GM18507 (cell line): Measurements from ENCODE around the gene DNAI2.

Experiments used
- DNase-seq: peaks from one replicate; pipeline ENCODE4 v3.0.0; 2011; ENCODE audit warnings: low read depth; ENCODE audit not compliant: insufficient read length; ENCODE audit errors: extremely low spot score
- FAIRE-seq: peaks from 2 replicates; lab custom pipeline; 2011; peaks lifted over from hg19 to GRCh38; lab: Jason Lieb, UNC

Gene DNAI2

DNA sequence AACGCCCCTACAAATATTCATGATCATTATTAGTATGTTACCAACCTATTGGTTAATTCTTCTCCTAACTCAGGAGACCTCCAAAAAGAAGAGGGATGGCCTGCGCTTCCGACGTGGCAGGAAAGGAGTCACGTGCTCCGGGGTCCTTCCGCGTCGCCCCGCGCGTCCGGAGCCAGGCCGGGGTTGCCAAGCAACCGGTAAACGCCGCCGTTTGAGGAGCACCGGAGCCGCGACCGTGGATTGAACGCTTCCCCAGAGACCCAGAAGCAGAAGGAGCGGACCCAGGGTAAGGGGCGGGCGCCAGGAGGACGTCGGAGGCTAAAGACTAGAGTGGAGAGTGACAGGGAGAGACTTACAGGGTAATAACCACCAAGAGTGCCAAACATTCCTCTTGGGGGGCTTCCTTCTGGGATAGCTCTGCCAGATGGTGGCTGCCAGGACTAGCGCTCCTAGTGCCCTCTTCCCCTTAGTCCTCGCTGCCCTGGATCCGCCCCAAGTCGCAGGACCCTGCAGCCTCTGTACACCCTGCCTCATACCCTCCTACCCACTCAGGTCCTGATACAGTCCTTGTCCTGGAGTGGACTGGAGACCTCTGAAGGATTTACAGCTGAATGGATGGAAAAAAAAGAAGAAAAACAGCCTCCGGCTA, at the start of gene DNAI2:
DNAI2 (plus strand) TSS at position 175 of the 649 bp plus-strand sequence. CDS start 7,584 bp downstream, outside the sequence.
- DNase-seq = no peak
- no peak for FAIRE-seq

GRCh38 chr17:74224959-74225725, 48.9 kb upstream of the DNAI2 start:
- DNase-seq (no peak), FAIRE-seq (no peak)

GRCh38 chr17:74226252-74226651, 47.8 kb upstream of the DNAI2 start:
- DNase-seq (no peak), FAIRE-seq (no peak)

- FAIRE-seq (no peak), DNase-seq (no peak)
These were observed 46.6 kb upstream of the DNAI2 start for GRCh38 chr17:74227271-74228080.

GRCh38 chr17:74228306-74228978, 45.6 kb upstream of the DNAI2 start:
- DNase-seq (no peak), FAIRE-seq (no peak)

DNA sequence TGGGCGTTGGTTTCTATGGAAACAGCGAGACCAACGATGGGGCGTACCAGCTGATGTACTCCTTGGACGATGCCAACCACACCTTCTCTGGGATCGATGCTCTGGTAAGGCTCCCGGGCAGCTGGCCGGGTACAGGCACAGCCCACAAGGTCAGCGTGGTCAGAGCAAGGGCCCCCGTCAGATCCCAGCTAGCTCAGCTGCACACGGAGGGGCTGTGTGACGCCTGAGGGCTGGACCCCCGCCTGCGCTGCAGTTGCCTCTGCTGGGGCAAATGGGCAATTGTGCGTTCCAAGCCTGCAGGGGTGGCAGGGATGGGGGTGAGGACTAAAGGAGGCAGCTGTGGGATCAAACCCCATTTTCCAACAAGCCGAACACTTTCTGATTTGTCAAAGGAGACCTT, 43.1 kb upstream of the DNAI2 start:
- FAIRE-seq (no peak), DNase-seq (no peak)

GRCh38 chr17:74231928-74232907, 41.8 kb upstream of the DNAI2 start:
- DNase-seq (no peak), FAIRE-seq (no peak)

GRCh38 chr17:74233937-74234336, 40.1 kb upstream of the DNAI2 start:
- DNase-seq (no peak), FAIRE-seq (no peak)

GRCh38 chr17:74234486-74234885, 39.5 kb upstream of the DNAI2 start:
- FAIRE-seq (no peak), DNase-seq (no peak)

- FAIRE-seq (no peak), DNase-seq (no peak)
These were observed 38.9 kb upstream of the DNAI2 start for GRCh38 chr17:74235040-74235581.

DNA sequence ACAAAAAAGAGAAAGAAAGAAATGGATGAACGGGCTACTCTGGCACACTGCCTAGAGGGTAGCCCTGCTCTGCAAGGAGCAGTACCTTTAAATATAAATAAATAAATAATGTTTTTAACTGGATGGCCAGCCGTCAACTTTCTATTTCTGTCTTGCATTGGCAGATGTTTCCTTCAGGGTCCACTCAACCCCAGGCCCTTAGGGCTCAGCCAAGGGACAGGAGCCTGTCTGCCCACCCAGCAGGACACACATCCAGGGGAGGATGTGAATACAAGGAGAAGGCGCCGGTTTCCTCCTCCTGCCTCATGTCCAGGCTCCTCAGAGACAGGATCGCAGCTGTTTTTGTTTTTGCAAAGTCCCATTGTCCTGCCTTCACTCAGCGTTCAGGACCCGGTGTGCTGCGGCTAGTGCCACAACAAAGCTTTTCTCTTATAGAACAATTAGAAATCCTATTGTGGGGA, 38.1 kb upstream of the DNAI2 start:
- DNase-seq (no peak), FAIRE-seq (no peak)

GRCh38 chr17:74237321-74237720, 36.7 kb upstream of the DNAI2 start:
- no peak for FAIRE-seq
- DNase-seq = no peak

DNA sequence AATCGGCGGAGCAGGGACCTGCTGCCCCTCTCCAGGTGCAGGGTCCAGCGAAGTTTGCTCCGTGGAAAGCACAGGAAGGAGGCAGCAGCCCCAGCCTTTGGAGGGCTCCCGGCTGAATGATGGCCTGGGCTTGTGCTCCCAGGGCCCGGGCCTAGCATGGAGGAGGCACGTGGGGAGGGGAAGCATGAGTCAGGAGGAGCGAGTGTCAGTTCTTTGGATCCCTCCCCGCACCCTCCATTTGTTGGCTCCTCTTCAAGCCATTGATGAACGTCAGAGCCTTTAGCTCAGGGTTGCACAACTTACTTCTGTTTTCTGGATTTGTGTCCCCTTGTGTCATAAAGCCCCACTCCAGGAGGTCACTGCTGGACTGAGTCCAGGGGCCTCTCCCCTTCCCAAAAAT, 34.9 kb upstream of the DNAI2 start:
- DNase-seq = no peak
- FAIRE-seq = no peak

GRCh38 chr17:74240618-74241205, 33.3 kb upstream of the DNAI2 start:
- FAIRE-seq (no peak), DNase-seq (no peak)

- DNase-seq (no peak), FAIRE-seq (no peak)
These were observed 32.6 kb upstream of the DNAI2 start for GRCh38 chr17:74241431-74241830.

- FAIRE-seq (no peak), DNase-seq (no peak)
These were observed 32.2 kb upstream of the DNAI2 start for GRCh38 chr17:74241847-74242246.

DNA sequence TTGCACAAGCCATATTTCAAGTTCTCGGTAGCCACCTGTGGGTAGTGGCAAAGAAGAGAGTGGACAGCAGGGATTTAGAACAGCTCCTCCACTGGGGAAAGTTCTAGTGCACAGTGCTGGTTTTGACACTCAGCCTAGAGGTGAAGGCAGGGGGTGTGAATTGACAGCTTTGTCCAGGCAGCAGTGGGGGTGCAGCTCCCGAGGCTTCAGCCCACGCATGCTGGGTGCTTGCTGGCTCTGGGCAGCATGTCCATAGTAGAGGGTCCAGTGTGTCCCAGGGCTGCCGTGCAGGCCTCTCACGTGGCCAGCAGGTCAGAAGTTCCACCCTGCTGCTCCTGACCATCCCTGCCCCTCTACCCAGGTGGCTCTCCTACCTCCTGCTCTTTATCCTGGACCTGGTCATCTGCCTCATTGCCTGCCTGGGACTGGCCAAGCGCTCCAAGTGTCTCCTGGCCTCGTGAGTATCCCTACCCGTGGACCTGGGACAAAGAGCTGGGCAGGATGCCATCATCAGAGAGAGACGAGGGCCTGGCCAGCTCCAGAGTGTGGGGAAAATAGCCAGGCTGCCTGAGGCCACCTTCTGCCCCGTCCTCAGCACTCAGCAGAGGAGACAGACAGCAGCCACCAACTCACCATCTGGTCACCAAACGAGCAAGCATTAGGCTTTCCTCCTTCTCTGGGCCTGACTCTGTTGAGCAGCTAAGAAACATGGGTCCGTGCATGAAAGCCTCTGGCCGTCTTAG, 30.9 kb upstream of the DNAI2 start:
- no peak for FAIRE-seq
- no peak for DNase-seq
